ENCODE data around the gene DNAJC30. TPM values are rescaled to one million over a fixed set of nuclear protein-coding genes. Genes with fewer than 3 reads are reported as not detected.
"Not testable (repeated sequence)": the region's sequence is repeated elsewhere in the genome, so short reads cannot be mapped to it uniquely, and the experiment has no call there.

Gene DNAJC30
- total RNA-seq, 3 donors from 2014 or later (not counting 1 experiment from before 2014, with no cell fraction given) = 8.7 to 9.9 (median 9.3) TPM

- ATAC-seq = no peak
- H3K9me3 Mint-ChIP-seq = no peaks in the 10 kb centered on the region
Observed at GRCh38 chr7:73715648-73716317, 32.5 kb upstream of the DNAJC30 start.

GRCh38 chr7:73713319-73713718 lies 30.1 kb upstream of the DNAJC30 start:
- H3K4me1 Mint-ChIP-seq = peaks cover 28 to 32% of the 10 kb centered on the region in 2 donors
- ATAC-seq; H3K27me3 ChIP-seq (ENCODE audit: control insufficient read depth, insufficient read depth, low read length); H3K36me3 Mint-ChIP-seq; H3K4me3 ChIP-seq (ENCODE audit: low read length); H3K27ac ChIP-seq (ENCODE audit: low read length); H3K9me3 ChIP-seq (ENCODE audit: control insufficient read depth, insufficient read depth, low read length); H3K36me3 ChIP-seq (ENCODE audit: control insufficient read depth, insufficient read depth, low read length); H3K27ac Mint-ChIP-seq; DNase-seq; H3K27me3 Mint-ChIP-seq (ENCODE audit: low read depth in 2 of 2); H3K9me3 Mint-ChIP-seq; H3K4me3 Mint-ChIP-seq; intact Hi-C loops (cut with micrococcal nuclease): not testable (repeated sequence)
- peaks cover 28% of the 10 kb centered on the region for H3K4me1 ChIP-seq (ENCODE audit: control insufficient read depth, insufficient read depth, low read length)
- WGBS (ENCODE audit: insufficient coverage) = 79% methylated on average over 6 of the region's 6 CpGs

More at GRCh38 chr7:73715648-73716317, 32.5 kb upstream of the DNAJC30 start:
- no peak for DNase-seq
- H3K27ac Mint-ChIP-seq = no peak overlapping the region
- intact Hi-C loops (cut with micrococcal nuclease) = loop anchor here (5.0 kb wide), 1 partner anchor 33 kb away; the partner anchor contains the start of genes BUD23 and DNAJC30
- no peak overlapping the region for H3K4me3 ChIP-seq (ENCODE audit: low read length)
- no peaks in the 10 kb centered on the region for H3K36me3 Mint-ChIP-seq
- peaks cover 42% of the 10 kb centered on the region for H3K4me1 ChIP-seq (ENCODE audit: control insufficient read depth, insufficient read depth, low read length)
- H3K27me3 Mint-ChIP-seq (ENCODE audit: low read depth in 2 of 2) = no peaks in the 10 kb centered on the region
- no peak for TF ChIP-seq CTCF (IDR thresholded peaks at IDR 0.05)
- no peaks in the 10 kb centered on the region for H3K36me3 ChIP-seq (ENCODE audit: control insufficient read depth, insufficient read depth, low read length)
- no peak overlapping the region for H3K4me3 Mint-ChIP-seq
- H3K4me1 Mint-ChIP-seq = peaks cover 35 to 42% of the 10 kb centered on the region in 2 donors
- H3K9me3 ChIP-seq (ENCODE audit: control insufficient read depth, insufficient read depth, low read length) = no peaks in the 10 kb centered on the region
- no peak overlapping the region for H3K27ac ChIP-seq (ENCODE audit: low read length)
- WGBS (ENCODE audit: insufficient coverage) = 55% methylated on average over 16 of the region's 16 CpGs
- H3K27me3 ChIP-seq (ENCODE audit: control insufficient read depth, insufficient read depth, low read length) = no peaks in the 10 kb centered on the region

GRCh38 chr7:73712773-73713172 lies 29.5 kb upstream of the DNAJC30 start:
- H3K27ac Mint-ChIP-seq = peak overlapping the region in 1 of 2 donors; percentile 61
- H3K36me3 ChIP-seq (ENCODE audit: control insufficient read depth, insufficient read depth, low read length) = no peaks in the 10 kb centered on the region
- no peaks in the 10 kb centered on the region for H3K36me3 Mint-ChIP-seq
- no peak overlapping the region for H3K27ac ChIP-seq (ENCODE audit: low read length)
- no CpG with 5 or more reads among the region's 1 CpG for WGBS (ENCODE audit: insufficient coverage)
- DNase-seq = no peak
- intact Hi-C loops (cut with micrococcal nuclease) = no loop called here
- no peak overlapping the region for H3K4me3 Mint-ChIP-seq
- no peak overlapping the region for H3K4me3 ChIP-seq (ENCODE audit: low read length)
- H3K4me1 ChIP-seq (ENCODE audit: control insufficient read depth, insufficient read depth, low read length) = peaks cover 22% of the 10 kb centered on the region
- ATAC-seq = no peak
- no peaks in the 10 kb centered on the region for H3K27me3 ChIP-seq (ENCODE audit: control insufficient read depth, insufficient read depth, low read length)
- H3K9me3 ChIP-seq (ENCODE audit: control insufficient read depth, insufficient read depth, low read length) = no peaks in the 10 kb centered on the region
- TF ChIP-seq CTCF (IDR thresholded peaks at IDR 0.05) = no peak
- no peaks in the 10 kb centered on the region for H3K27me3 Mint-ChIP-seq (ENCODE audit: low read depth in 2 of 2)
- peaks cover 22 to 26% of the 10 kb centered on the region in 2 donors for H3K4me1 Mint-ChIP-seq
- H3K9me3 Mint-ChIP-seq = no peaks in the 10 kb centered on the region

- 92% methylated on average over 16 of the region's 16 CpGs for WGBS (ENCODE audit: insufficient coverage)
- no peaks in the 10 kb centered on the region for H3K36me3 Mint-ChIP-seq
- H3K9me3 Mint-ChIP-seq = no peaks in the 10 kb centered on the region
- TF ChIP-seq CTCF (IDR thresholded peaks at IDR 0.05) = no peak
- Histone ChIP-seq H3K27ac (ENCODE audit: low read length) (no peak overlapping the region), H3K4me1 (ENCODE audit: control insufficient read depth, insufficient read depth, low read length) (peaks cover 12% of the 10 kb centered on the region), H3K27me3 (ENCODE audit: control insufficient read depth, insufficient read depth, low read length) (no peaks in the 10 kb centered on the region), H3K36me3 (ENCODE audit: control insufficient read depth, insufficient read depth, low read length) (no peaks in the 10 kb centered on the region), H3K9me3 (ENCODE audit: control insufficient read depth, insufficient read depth, low read length) (no peaks in the 10 kb centered on the region), H3K4me3 (ENCODE audit: low read length) (no peak overlapping the region)
- H3K4me1 Mint-ChIP-seq = peaks cover 11 to 26% of the 10 kb centered on the region in 2 donors
- intact Hi-C loops (cut with micrococcal nuclease) = no loop called here
- no peaks in the 10 kb centered on the region for H3K27me3 Mint-ChIP-seq (ENCODE audit: low read depth in 2 of 2)
- H3K4me3 Mint-ChIP-seq = no peak overlapping the region
- no peak overlapping the region for H3K27ac Mint-ChIP-seq
- DNase-seq (no peak), ATAC-seq (no peak)
Observed at GRCh38 chr7:73708961-73709549, 25.8 kb upstream of the DNAJC30 start.

Measured in natural killer cell (primary cell).